AG09319 (cell line): ENCODE results near the gene MAP2K5.

Source experiments
- DNase-seq: peaks from one replicate; pipeline ENCODE4 v3.0.0-alpha.2; 2010; ENCODE audit warnings: low read depth; ENCODE audit errors: extremely low read depth
- TF ChIP-seq, protein P1 (sequence below): IDR thresholded peaks from 2 replicates; pipeline ENCODE4 v1.5.1; 2011; ENCODE audit warnings: low read depth, mild to moderate bottlenecking, inconsistent platforms, low read length, moderate library complexity

The MAP2K5 gene

DNA sequence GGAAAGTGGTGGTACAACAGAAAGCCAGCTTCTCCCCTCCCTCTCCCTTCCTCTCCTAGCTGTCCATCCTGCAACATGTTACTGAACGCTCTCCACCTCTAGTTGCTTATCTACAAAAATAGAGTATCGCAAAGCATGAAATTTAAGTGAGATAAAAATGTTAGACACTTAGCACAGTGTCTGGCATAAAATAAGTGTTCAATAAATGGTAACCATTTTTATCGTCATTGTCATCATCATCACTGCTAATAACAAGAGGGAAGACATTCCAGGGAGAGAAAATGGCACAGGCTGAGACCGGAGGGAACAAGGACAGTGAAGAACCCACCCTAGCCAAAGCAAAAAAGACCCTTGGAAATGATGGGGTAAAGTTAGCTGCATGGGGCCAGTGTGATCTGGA lies 244.1 kb downstream of the MAP2K5 start:
- DNase-seq, result no peak
- TF ChIP-seq, protein P1, sequence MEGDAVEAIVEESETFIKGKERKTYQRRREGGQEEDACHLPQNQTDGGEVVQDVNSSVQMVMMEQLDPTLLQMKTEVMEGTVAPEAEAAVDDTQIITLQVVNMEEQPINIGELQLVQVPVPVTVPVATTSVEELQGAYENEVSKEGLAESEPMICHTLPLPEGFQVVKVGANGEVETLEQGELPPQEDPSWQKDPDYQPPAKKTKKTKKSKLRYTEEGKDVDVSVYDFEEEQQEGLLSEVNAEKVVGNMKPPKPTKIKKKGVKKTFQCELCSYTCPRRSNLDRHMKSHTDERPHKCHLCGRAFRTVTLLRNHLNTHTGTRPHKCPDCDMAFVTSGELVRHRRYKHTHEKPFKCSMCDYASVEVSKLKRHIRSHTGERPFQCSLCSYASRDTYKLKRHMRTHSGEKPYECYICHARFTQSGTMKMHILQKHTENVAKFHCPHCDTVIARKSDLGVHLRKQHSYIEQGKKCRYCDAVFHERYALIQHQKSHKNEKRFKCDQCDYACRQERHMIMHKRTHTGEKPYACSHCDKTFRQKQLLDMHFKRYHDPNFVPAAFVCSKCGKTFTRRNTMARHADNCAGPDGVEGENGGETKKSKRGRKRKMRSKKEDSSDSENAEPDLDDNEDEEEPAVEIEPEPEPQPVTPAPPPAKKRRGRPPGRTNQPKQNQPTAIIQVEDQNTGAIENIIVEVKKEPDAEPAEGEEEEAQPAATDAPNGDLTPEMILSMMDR, result no peak

DNA sequence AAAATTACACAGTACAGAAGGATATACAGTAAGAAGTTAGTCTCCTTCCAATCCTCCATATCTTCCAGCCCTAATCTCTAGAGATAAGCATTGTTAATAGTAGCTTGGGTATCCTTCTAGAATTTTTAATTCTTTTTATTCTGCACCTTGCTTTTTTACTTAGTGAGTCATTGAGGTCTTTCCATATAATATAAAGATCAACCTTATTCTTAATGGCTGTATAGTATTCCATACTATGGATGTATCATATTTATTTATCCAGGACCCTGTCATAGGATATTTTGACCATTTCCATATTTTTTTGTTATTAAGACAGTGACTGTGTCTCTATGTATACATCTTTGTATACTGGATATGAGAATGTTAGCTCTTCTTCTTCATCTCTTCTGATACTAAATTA lies 246.5 kb downstream of the MAP2K5 start:
- no peak for DNase-seq
- TF ChIP-seq, protein P1, result no peak

DNA sequence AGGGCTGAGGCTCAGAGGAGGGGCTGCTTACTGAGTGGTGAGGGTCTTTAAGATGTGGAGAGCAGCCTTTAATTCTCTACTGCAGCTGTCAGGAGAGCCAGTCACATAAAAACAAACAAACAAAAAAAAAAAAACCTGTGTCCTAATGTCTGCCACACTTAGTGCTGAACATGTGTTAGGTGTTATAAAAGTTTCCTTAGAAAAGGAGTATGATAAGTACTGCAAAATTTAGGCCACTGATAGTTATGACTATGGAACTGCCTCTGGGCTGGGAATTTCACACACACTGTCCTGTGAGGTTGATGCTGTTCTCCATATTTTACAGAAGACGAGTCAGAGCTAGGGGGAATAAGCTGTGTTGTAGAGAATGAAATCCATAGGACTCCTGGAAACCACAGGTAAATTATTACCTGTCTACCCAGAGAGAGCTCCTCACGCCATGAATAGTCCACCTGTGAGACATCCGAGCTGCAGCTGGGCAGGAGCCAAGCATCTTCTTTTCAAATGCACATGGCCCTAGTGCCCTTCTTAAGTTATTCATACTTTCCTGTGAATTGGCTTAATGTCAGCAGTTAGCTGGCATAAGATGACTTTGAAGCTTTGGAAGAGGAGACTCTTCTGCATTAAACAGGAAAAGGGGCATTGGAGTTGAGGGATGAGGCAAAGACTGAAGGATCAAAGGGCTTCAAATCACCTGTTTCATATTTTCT lies 248.3 kb downstream of the MAP2K5 start:
- DNase-seq, result no peak
- TF ChIP-seq, protein P1, result no peak

DNA sequence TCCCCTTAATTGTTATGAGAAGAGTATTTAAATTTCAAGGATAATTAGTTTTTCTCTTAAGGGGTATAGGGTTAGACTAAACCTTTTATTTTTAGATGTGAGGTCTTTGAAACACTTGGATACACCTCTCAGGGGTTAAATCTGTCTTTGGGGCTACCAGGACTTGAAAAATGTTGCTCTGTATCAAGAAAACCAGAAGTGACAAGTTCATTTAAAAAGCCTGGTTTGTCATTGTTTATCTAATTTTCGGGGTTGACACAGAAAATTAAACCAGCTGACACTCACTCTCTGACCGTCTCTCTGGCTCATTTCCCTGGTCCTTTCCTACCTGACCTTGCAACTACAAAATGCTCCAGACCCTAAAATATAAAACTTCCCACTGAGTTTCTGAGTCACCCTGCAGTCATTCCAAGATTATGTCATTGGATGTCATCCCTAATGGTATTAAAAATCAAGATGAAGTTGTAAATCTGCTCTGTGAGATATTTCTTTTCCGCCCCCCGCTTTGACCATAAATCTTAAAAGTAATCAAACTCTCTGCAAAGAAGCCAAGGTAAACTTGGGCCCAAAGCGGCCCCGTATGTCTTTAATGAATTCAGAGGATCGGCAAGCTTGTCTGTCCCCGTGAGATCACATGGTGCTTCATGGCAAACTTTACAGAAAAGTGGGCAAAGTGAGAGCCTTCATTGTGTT lies 249.9 kb downstream of the MAP2K5 start:
- no peak for DNase-seq
- TF ChIP-seq, protein P1, result no peak

DNA sequence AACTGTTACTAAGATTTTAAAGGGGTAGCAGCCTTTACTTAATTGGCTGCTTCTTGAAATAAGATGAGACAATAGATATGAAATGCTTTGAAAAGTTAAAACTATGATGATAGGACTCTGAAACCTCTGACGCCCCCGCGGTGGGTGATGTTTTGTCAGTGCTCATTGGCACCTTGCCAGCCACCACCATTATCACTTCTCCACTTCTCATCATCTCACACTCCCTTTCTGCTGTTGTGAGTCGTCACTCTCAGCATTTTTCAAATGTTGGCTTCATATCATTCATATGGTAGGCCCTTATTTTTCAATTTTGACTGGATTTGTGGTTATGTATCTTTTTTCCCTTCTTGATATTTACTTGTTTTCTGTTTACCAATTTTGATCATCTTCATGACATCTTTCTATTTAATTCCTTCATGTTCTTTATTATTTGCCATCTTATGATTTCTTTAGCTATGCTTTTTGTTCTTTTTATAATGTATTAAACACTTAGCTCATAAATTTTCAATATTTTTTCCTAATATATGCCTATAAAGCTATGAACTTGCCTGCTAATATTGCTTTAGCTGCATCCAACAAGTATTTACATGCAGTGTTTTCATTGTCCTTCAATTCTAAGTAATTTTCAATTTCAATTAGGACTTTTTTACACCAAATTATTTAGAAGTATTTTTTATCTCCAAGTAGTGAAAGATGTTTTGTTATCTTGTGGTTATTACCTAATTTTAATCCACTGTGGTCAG lies 252.5 kb downstream of the MAP2K5 start:
- TF ChIP-seq, protein P1, result no peak
- DNase-seq, result no peak

DNA sequence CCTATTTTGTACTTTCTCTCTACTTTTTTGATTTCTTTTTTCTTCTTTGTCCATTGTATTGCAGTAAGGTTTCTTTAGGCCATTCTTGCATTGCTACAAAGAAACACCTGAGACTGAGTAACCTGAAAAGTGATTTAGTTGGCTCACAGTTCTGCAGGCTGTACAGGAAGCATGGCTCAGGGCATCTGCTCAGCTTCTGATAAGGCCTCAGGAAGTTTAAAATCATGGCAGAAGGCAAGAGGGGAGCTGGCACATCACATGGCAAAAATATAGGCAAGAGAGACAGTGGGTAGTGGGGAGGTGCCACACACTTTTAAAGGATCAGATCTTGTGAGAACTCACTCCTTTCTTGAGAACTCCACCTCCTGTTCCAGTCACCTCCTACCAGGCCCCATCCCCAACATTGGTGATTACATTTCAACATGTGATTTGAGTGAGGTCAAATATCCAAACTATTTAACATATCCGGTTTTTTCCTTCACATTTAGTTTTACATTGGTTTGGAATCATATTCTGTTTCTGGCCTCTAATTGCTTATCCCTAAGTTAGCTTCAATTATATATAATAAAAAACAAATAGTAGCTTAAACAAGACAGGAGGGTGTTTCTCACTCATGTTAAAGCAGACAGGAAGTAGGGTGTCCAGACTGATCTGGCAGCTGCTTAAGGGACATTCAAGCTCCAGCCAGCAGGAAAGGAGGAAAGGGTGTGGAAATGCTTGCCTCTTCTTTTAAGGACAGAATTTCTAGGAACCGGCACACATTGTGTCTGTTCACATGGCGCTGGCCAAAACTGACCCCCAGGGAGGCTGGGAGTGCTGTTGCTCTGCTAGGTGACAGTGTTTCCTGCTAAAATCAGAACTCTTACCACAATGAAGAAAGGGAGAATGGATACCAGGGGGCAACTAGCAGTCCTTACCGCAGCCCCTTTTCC lies 254.0 kb downstream of the MAP2K5 start:
- TF ChIP-seq, protein P1, result no peak
- DNase-seq, result no peak
